Loucy (cell line): ENCODE measurements around the gene TAS2R5.
"Not testable (repeated sequence)": the region's sequence is repeated elsewhere in the genome, so short reads cannot be mapped to it uniquely, and the experiment has no call there.

Experiments used
- H2AFZ ChIP-seq: fragments of 200-600 bp; sonication (generic); 2 replicates; pipeline ENCODE4 v1.6.0; 2016; ENCODE audit warnings: antibody characterized with exemption, mild to moderate bottlenecking, low read length, moderate library complexity
- H3F3A ChIP-seq: fragments of 200-600 bp; 2 replicates; pipeline ENCODE4 v1.6.0; 2016; ENCODE audit warnings: antibody characterized with exemption, low read depth, mild to moderate bottlenecking
- H3K27me3 ChIP-seq: fragments of 200-600 bp; sonication (generic); 2 replicates; pipeline ENCODE4 v1.6.1; 2014; ENCODE audit warnings: low read length, mild to moderate bottlenecking; ENCODE audit not compliant: insufficient read depth, poor library complexity, severe bottlenecking
- H3K36me3 ChIP-seq: fragments of 200-600 bp; sonication (generic); 2 replicates; pipeline ENCODE4 v1.6.1; 2016; ENCODE audit warnings: low read length; ENCODE audit not compliant: insufficient read depth
- H3K4me1 ChIP-seq: fragments of 200-600 bp; sonication (generic); 2 replicates; pipeline ENCODE4 v1.5.1; 2014; ENCODE audit warnings: low read length, mild to moderate bottlenecking; ENCODE audit not compliant: insufficient read depth, poor library complexity, severe bottlenecking
- H3K4me2 ChIP-seq: fragments of 200-600 bp; sonication (generic); 2 replicates; pipeline ENCODE4 v1.6.0; 2014; ENCODE audit warnings: antibody characterized with exemption, low read length, low read depth, mild to moderate bottlenecking; ENCODE audit not compliant: poor library complexity, severe bottlenecking
- H3K4me3 ChIP-seq: fragments of 200-600 bp; sonication (generic); 2 replicates; pipeline ENCODE4 v1.5.1; 2014; ENCODE audit warnings: low read length, mild to moderate bottlenecking, mixed read lengths; ENCODE audit not compliant: poor library complexity, severe bottlenecking
- H3K79me2 ChIP-seq: fragments of 200-600 bp; sonication (generic); 2 replicates; pipeline ENCODE4 v1.6.1; 2014; ENCODE audit warnings: low read length; ENCODE audit not compliant: insufficient read depth
- H3K9ac ChIP-seq: fragments of 200-600 bp; sonication (generic); 2 replicates; pipeline ENCODE4 v1.6.0; 2014; ENCODE audit warnings: mild to moderate bottlenecking, low read depth, low read length, moderate library complexity; ENCODE audit not compliant: poor library complexity, severe bottlenecking
- H3K9me2 ChIP-seq: fragments of 200-600 bp; sonication (generic); replicated peaks from 2 replicates; pipeline ENCODE4 v1.6.1; 2016; ENCODE audit warnings: low read depth, low read length, mixed read lengths
- H3K9me3 ChIP-seq: fragments of 200-600 bp; sonication (generic); 2 replicates; pipeline ENCODE4 v1.6.1; 2014; ENCODE audit warnings: mild to moderate bottlenecking, antibody characterized with exemption, low read length, low read depth; ENCODE audit not compliant: insufficient read depth
- H4K20me1 ChIP-seq: fragments of 200-600 bp; sonication (generic); 2 replicates; pipeline ENCODE4 v1.6.0; 2014; ENCODE audit warnings: antibody characterized with exemption, low read length, mild to moderate bottlenecking; ENCODE audit not compliant: insufficient read depth, poor library complexity, severe bottlenecking
- CTCF ChIP-seq: fragments of 200-600 bp; sonication (generic); conservative IDR thresholded peaks from 2 replicates; pipeline ENCODE4 v1.5.1; 2014; ENCODE audit warnings: mild to moderate bottlenecking, antibody characterized with exemption, low read length
- EZH2phosphoT487 ChIP-seq: fragments of 200-600 bp; IDR thresholded peaks from 2 replicates; pipeline ENCODE4 v1.6.1; 2018; ENCODE audit warnings: antibody characterized with exemption, mild to moderate bottlenecking, moderate library complexity, borderline replicate concordance

The TAS2R5 gene

GRCh38 chr7:141763797-141764196 lies 26.2 kb upstream of the TAS2R5 start, which contains the start of gene TAS2R3:
Gene TAS2R3 (plus strand): TSS chr7:141764097. CDS start chr7:141764159, 62 bp downstream.
- Histone ChIP-seq H3K27me3 (no peaks in the 10 kb centered on the region), H3K9me3 (no peaks in the 10 kb centered on the region), H3K79me2 (no peaks in the 10 kb centered on the region), H3K4me2 (no peak within 1 kb of the TSS), H3K4me1 (no peaks in the 10 kb centered on the region), H3K9ac (no peak within 1 kb of the TSS), H4K20me1 (no peaks in the 10 kb centered on the region), H3F3A (no peaks in the 10 kb centered on the region), H2AFZ (no peak within 1 kb of the TSS), H3K36me3 (peaks cover 44% of the 10 kb centered on the region; the same call in 1 of the 2 replicates), H3K9me2 (no peaks in the 10 kb centered on the region), H3K4me3 (no peak within 1 kb of the TSS)
- TF ChIP-seq EZH2phosphoT487: no peak
- no peak for TF ChIP-seq CTCF

DNA sequence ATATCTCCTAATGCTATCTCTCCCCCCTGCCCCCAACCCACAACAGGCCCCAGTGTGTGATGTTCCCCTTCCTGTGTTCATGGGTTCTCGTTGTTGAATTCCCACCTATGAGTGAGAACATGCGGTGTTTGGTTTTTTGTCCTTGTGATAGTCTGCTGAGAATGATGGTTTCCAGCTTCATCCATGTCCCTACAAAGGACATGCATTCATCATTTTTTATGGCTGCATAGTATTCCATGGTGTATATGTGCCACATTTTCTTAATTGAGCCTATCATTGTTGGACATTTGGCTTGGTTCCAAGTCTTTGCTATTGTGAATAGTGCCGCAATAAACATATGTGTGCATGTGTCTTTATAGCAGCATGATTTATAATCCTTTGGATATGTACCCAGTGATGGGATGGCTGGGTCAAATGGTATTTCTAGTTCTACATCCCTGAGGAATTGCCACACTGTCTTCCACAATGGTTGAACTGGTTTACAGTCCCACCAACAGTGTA lies 19.9 kb upstream of the TAS2R5 start:
- not testable (repeated sequence) for H3K36me3 ChIP-seq, H3K4me2 ChIP-seq, H3F3A ChIP-seq, H3K9me3 ChIP-seq, H3K9me2 ChIP-seq, H4K20me1 ChIP-seq, H3K79me2 ChIP-seq, H3K4me1 ChIP-seq, H3K9ac ChIP-seq, H3K27me3 ChIP-seq, H3K4me3 ChIP-seq, H2AFZ ChIP-seq

- Histone ChIP-seq H3K79me2 (no peaks in the 10 kb centered on the region), H2AFZ (no peak within 1 kb of the TSS), H3K4me1 (no peaks in the 10 kb centered on the region), H3K9me2 (no peaks in the 10 kb centered on the region), H3K4me3 (no peak within 1 kb of the TSS), H3K9me3 (no peaks in the 10 kb centered on the region), H3K4me2 (no peak within 1 kb of the TSS), H3K9ac (no peak within 1 kb of the TSS), H3K36me3 (peaks cover 35% of the 10 kb centered on the region; the same call in 1 of the 2 replicates), H4K20me1 (no peaks in the 10 kb centered on the region), H3K27me3 (no peaks in the 10 kb centered on the region), H3F3A (no peaks in the 10 kb centered on the region)
- TF ChIP-seq CTCF (no peak), EZH2phosphoT487 (no peak)
Observed at GRCh38 chr7:141776374-141776773, 13.6 kb upstream of the TAS2R5 start, which contains the start of gene TAS2R4. Gene TAS2R4 (plus strand): TSS chr7:141776674. CDS start chr7:141778489, 1,815 bp downstream.
